Measurements from ENCODE around the gene TTC36. TPM values are rescaled to one million over a fixed set of nuclear protein-coding genes. Genes with fewer than 3 reads are reported as not detected.

The TTC36 gene
- total and polyA plus RNA-seq, 8 donors, result 0.58 to 56.8 (median 2.0) TPM; not detected in 5

DNA sequence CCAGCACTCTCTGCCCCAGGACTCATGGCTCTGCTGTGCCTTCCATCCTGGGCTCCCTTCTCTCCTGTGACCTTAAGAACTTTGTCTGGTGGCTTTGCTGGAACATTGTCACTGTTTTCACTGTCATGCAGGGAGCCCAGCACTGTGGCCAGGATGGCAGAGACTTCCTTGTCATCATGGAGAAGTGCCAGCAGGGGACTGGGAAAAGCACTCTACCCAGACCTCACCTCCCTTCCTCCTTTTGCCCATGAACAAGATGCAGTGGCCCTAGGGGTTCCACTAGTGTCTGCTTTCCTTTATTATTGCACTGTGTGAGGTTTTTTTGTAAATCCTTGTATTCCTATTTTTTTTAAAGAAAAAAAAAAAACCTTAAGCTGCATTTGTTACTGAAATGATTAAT, 2.9 kb upstream of the TTC36 start:
- intact Hi-C loops (cut with DNase I; ENCODE audit: low total_unique reads), result no loop called here
- no peak overlapping the region for H3K4me3 ChIP-seq
- peaks cover 29 to 62% (median 59%) of the 10 kb centered on the region in 4 donors for H3K36me3 ChIP-seq
- H3K4me1 ChIP-seq, result peaks cover 0 to 20% (median 14%) of the 10 kb centered on the region in 4 donors
- no peaks in the 10 kb centered on the region for H3K27me3 ChIP-seq
- no peak for DNase-seq
- H3K9me3 ChIP-seq, result no peaks in the 10 kb centered on the region
- H3K27ac ChIP-seq, result no peak overlapping the region
- TF ChIP-seq POLR2AphosphoS5 (IDR thresholded peaks at IDR 0.05), result no peak
- TF ChIP-seq POLR2A (IDR thresholded peaks at IDR 0.05), result no peak
- TF ChIP-seq EP300 (IDR thresholded peaks at IDR 0.05), result no peak
- TF ChIP-seq, protein P1, sequence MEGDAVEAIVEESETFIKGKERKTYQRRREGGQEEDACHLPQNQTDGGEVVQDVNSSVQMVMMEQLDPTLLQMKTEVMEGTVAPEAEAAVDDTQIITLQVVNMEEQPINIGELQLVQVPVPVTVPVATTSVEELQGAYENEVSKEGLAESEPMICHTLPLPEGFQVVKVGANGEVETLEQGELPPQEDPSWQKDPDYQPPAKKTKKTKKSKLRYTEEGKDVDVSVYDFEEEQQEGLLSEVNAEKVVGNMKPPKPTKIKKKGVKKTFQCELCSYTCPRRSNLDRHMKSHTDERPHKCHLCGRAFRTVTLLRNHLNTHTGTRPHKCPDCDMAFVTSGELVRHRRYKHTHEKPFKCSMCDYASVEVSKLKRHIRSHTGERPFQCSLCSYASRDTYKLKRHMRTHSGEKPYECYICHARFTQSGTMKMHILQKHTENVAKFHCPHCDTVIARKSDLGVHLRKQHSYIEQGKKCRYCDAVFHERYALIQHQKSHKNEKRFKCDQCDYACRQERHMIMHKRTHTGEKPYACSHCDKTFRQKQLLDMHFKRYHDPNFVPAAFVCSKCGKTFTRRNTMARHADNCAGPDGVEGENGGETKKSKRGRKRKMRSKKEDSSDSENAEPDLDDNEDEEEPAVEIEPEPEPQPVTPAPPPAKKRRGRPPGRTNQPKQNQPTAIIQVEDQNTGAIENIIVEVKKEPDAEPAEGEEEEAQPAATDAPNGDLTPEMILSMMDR (IDR thresholded peaks at IDR 0.05), result no peak

DNA sequence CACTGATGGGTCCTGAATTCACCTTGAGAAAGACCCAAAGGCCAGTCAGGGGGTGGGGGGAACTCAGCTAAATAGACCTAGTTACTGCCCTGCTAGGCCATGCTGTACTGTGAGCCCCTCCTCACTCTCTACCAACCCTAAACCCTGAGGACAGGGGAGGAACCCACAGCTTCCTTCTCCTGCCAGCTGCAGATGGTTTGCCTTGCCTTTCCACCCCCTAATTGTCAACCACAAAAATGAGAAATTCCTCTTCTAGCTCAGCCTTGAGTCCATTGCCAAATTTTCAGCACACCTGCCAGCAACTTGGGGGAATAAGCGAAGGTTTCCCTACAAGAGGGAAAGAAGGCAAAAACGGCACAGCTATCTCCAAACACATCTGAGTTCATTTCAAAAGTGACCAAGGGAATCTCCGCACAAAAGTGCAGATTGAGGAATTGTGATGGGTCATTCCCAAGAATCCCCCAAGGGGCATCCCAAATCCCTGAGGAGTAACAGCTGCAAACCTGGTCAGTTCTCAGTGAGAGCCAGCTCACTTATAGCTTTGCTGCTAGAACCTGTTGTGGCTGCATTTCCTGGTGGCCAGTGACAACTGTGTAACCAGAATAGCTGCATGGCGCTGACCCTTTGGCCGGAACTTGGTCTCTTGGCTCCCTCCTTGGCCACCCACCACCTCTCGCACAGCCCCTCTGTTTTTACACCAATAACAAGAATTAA, 2.4 kb upstream of the TTC36 start:
- TF ChIP-seq EP300 (IDR thresholded peaks at IDR 0.05) (no peak), POLR2A (IDR thresholded peaks at IDR 0.05) (no peak), POLR2AphosphoS5 (IDR thresholded peaks at IDR 0.05) (no peak)
- TF ChIP-seq, protein P1 (IDR thresholded peaks at IDR 0.05), result no peak
- Histone ChIP-seq H3K4me3 (no peak overlapping the region), H3K4me1 (peaks cover under 1 to 26% (median 20%) of the 10 kb centered on the region in 4 donors), H3K27ac (no peak overlapping the region), H3K9me3 (no peaks in the 10 kb centered on the region), H3K27me3 (no peaks in the 10 kb centered on the region), H3K36me3 (peaks cover 24 to 56% (median 54%) of the 10 kb centered on the region in 4 donors)
- WGBS, 5 donors, result 81 to 89% (median 85%) methylated on average over 6 of the region's 6 CpGs
- intact Hi-C loops (cut with DNase I; ENCODE audit: low total_unique reads), result no loop called here
- DNase-seq, result no peak

DNA sequence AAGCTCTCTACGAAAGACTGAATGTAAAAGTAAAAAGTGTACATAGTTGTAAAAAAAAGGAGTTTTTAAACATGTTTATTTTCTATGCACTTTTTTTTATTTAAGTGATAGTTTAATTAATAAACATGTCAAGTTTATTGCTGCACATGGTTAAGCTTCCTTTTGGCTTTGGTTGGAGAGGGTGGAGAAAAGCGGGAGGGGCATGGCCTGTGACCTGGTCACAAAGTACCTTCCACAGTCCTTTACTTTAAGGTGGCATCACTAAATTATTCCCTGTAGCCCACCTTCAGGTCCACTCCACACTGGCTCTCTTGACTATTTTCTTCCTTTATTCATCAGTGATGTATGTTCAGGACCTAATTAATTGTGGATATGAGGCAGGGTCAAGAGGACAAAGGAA, 586 bp upstream of the TTC36 start:
- Histone ChIP-seq H3K4me1 (peaks cover 5 to 41% (median 33%) of the 10 kb centered on the region in 4 donors), H3K4me3 (no peak overlapping the region), H3K9me3 (no peaks in the 10 kb centered on the region), H3K27me3 (no peaks in the 10 kb centered on the region), H3K27ac (no peak overlapping the region), H3K36me3 (peaks cover 9 to 38% (median 36%) of the 10 kb centered on the region in 4 donors)
- WGBS, 5 donors, result 64 to 76% (median 68%) methylated on average over 2 of the region's 2 CpGs
- intact Hi-C loops (cut with DNase I; ENCODE audit: low total_unique reads), result no loop called here
- no peak for DNase-seq
- TF ChIP-seq EP300 (IDR thresholded peaks at IDR 0.05), result no peak
- no peak for TF ChIP-seq POLR2A (IDR thresholded peaks at IDR 0.05)
- no peak for TF ChIP-seq POLR2AphosphoS5 (IDR thresholded peaks at IDR 0.05)
- TF ChIP-seq, protein P1 (IDR thresholded peaks at IDR 0.05), result no peak

DNA sequence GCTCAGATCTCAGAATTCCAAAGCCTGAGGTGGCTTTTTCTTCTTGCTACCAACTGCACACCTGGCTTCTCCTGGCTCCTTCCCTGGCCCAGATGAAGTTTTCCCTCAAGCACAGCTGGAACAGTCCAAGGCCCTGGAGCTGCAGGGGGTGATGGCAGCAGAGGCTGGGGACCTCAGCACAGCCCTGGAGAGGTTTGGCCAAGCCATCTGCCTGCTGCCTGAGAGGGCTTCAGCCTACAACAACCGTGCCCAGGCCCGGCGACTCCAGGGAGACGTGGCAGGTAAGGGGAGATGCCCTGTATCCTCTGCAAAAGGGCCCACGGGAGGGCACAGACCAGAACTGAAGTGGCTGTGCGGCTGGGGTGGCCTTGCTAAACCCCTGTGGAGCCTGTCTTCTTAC, 1.2 kb downstream of the TTC36 start:
- Histone ChIP-seq H3K27ac (no peak overlapping the region), H3K9me3 (no peaks in the 10 kb centered on the region)

More for the DNA sequence above, 1.2 kb downstream of the TTC36 start:
- TF ChIP-seq POLR2AphosphoS5 (IDR thresholded peaks at IDR 0.05) (no peak), EP300 (IDR thresholded peaks at IDR 0.05) (no peak), POLR2A (IDR thresholded peaks at IDR 0.05) (no peak)
- TF ChIP-seq, protein P1 (IDR thresholded peaks at IDR 0.05), result no peak
- peaks cover 5 to 44% (median 40%) of the 10 kb centered on the region in 4 donors for H3K4me1 ChIP-seq
- DNase-seq, result no peak
- no peaks in the 10 kb centered on the region for H3K27me3 ChIP-seq
- H3K4me3 ChIP-seq, result no peak overlapping the region
- intact Hi-C loops (cut with DNase I; ENCODE audit: low total_unique reads), result no loop called here
- 84 to 93% (median 90%) methylated on average over 6 of the region's 6 CpGs for WGBS, 5 donors
- H3K36me3 ChIP-seq, result peaks cover 0 to 25% (median 19%) of the 10 kb centered on the region in 4 donors

All from stomach (tissue), 9 donors.